ENCODE results near the gene CTSH. TPM values are rescaled to one million over a fixed set of nuclear protein-coding genes. Genes with fewer than 3 reads are reported as not detected.
A peak's percentile ranks its signal among the peaks of the same experiment; 100 is the strongest.

The CTSH gene
- total RNA-seq, 1 experiment from 2014 or later = 20.4 TPM

DNA sequence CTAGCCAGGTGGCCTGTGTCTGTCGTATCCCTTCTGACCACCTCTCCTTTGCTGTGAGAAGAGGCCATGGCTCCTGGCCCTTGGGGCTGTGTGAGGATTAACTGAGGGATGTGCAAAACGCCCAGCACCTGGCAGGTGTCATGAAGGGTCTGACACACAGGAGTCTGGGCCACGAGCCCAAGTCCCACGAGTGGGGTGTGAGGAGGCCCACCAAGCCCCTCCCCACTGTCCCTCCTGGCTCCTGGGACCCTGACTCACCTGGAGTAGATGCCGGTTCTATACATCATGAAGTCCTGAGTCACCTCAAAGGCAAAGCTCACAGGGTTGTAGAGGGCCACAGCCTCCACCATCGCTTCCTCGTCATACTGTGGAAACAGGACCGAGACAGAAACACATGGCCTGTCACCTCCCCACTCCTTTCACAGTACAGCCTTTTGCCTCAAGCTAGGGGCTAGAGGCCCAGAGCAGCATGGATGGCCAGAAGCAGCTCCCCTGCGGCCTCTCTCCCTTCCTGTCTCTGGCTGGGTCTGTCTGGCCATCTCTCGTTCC lies 19.7 kb downstream of the CTSH start:
- POLR2A ChIA-PET = no interaction called here

DNA sequence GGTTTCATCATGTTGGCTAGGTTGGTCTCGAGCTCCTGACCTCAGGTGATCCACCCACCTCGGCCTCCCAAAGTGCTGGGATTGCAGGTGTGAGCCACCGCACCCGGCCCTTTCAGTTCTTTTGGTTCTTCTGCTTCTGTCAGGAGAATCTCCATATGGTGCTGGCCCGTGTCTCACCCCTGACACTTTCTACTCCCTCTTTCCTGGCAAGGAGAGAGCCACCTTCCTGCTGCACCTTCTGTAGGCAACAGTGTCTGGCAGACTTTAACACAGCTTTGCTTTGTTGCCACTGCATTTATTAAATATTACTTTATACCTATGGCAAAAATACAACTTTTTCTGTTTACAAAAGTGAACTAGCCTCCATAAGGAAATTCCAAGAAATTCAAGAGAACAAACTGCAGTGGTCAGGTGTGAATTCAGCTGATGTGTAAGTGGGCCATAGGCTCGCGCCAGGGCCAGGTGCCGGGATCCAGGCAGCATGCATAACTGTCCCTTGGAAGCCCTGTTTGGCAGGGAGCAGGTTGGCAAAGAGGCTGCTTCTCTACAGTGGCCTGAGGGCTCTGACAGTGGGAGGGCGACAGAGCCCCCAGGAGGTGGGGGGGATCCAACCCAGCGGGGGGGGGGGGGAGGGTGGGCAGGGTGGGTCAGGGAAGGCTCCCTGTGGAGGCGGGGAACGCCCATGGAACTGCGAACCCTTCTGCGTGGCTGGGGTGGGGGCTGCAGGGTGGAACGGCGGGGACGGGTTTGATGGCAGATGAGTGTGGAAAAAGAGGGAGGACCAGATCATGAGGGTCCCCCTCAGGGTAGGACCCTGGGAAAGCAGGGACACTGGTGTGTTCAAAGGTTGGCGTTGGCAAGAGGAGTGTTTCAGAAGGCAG lies 21.1 kb downstream of the CTSH start:
- ChIA-PET POLR2A (interaction anchor here (0.6 to 0.7 kb wide), 2 partner anchors 11 to 18 kb away, joined by 4 read pairs; no protein-coding TSS in a partner anchor), CTCF (interaction anchor here (1.4 to 3.6 kb wide), 7 partner anchors 14 to 261 kb away, joined by 4 to 25 read pairs (median 7); no protein-coding TSS in a partner anchor)
- peaks cover 31% of the 10 kb centered on the region for H3K36me3 Mint-ChIP-seq
- H3K27me3 Mint-ChIP-seq (ENCODE audit: low read depth) = no peaks in the 10 kb centered on the region
- no peak overlapping the region for H3K4me3 Mint-ChIP-seq
- ATAC-seq (no peak), DNase-seq (ENCODE audit: low spot score) (no peak)
- no peaks in the 10 kb centered on the region for H3K9me3 Mint-ChIP-seq
- H3K27ac Mint-ChIP-seq = peak overlapping the region; percentile 69; the same call in 1 of the 2 replicates
- no peaks in the 10 kb centered on the region for H3K4me1 Mint-ChIP-seq
- TF ChIP-seq HMGA2 (CRISPR knock-in tag; IDR thresholded peaks at IDR 0.05) (no peak), ZBTB21 (CRISPR knock-in tag; IDR thresholded peaks at IDR 0.05; ENCODE audit: borderline replicate concordance) (no peak), TCF7 (CRISPR knock-in tag; IDR thresholded peaks at IDR 0.05; ENCODE audit: low read depth) (no peak)
- TF ChIP-seq, protein P1, sequence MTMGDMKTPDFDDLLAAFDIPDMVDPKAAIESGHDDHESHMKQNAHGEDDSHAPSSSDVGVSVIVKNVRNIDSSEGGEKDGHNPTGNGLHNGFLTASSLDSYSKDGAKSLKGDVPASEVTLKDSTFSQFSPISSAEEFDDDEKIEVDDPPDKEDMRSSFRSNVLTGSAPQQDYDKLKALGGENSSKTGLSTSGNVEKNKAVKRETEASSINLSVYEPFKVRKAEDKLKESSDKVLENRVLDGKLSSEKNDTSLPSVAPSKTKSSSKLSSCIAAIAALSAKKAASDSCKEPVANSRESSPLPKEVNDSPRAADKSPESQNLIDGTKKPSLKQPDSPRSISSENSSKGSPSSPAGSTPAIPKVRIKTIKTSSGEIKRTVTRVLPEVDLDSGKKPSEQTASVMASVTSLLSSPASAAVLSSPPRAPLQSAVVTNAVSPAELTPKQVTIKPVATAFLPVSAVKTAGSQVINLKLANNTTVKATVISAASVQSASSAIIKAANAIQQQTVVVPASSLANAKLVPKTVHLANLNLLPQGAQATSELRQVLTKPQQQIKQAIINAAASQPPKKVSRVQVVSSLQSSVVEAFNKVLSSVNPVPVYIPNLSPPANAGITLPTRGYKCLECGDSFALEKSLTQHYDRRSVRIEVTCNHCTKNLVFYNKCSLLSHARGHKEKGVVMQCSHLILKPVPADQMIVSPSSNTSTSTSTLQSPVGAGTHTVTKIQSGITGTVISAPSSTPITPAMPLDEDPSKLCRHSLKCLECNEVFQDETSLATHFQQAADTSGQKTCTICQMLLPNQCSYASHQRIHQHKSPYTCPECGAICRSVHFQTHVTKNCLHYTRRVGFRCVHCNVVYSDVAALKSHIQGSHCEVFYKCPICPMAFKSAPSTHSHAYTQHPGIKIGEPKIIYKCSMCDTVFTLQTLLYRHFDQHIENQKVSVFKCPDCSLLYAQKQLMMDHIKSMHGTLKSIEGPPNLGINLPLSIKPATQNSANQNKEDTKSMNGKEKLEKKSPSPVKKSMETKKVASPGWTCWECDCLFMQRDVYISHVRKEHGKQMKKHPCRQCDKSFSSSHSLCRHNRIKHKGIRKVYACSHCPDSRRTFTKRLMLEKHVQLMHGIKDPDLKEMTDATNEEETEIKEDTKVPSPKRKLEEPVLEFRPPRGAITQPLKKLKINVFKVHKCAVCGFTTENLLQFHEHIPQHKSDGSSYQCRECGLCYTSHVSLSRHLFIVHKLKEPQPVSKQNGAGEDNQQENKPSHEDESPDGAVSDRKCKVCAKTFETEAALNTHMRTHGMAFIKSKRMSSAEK (CRISPR knock-in tag; IDR thresholded peaks at IDR 0.05; ENCODE audit: borderline replicate concordance) = no peak
- TF ChIP-seq, protein P2, sequence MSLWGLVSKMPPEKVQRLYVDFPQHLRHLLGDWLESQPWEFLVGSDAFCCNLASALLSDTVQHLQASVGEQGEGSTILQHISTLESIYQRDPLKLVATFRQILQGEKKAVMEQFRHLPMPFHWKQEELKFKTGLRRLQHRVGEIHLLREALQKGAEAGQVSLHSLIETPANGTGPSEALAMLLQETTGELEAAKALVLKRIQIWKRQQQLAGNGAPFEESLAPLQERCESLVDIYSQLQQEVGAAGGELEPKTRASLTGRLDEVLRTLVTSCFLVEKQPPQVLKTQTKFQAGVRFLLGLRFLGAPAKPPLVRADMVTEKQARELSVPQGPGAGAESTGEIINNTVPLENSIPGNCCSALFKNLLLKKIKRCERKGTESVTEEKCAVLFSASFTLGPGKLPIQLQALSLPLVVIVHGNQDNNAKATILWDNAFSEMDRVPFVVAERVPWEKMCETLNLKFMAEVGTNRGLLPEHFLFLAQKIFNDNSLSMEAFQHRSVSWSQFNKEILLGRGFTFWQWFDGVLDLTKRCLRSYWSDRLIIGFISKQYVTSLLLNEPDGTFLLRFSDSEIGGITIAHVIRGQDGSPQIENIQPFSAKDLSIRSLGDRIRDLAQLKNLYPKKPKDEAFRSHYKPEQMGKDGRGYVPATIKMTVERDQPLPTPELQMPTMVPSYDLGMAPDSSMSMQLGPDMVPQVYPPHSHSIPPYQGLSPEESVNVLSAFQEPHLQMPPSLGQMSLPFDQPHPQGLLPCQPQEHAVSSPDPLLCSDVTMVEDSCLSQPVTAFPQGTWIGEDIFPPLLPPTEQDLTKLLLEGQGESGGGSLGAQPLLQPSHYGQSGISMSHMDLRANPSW (CRISPR knock-in tag; conservative IDR thresholded peaks at IDR 0.05; ENCODE audit: low read depth) = no peak

More for the DNA sequence above, 19.7 kb downstream of the CTSH start:
- H3K36me3 Mint-ChIP-seq = peaks cover 29% of the 10 kb centered on the region
- ATAC-seq (no peak), DNase-seq (ENCODE audit: low spot score) (no peak)
- no peaks in the 10 kb centered on the region for H3K9me3 Mint-ChIP-seq
- CTCF ChIA-PET = interaction anchor here (0.8 to 3.6 kb wide), 6 partner anchors 18 to 259 kb away, joined by 3 to 25 read pairs (median 7); partner anchors contain the start of gene CTSH
- H3K4me3 Mint-ChIP-seq = no peak overlapping the region
- H3K27me3 Mint-ChIP-seq (ENCODE audit: low read depth) = no peaks in the 10 kb centered on the region
- TF ChIP-seq SMAD3 (CRISPR knock-in tag; IDR thresholded peaks at IDR 0.05; ENCODE audit: borderline replicate concordance) = no peak
- no peak for TF ChIP-seq SMAD4 (CRISPR knock-in tag; IDR thresholded peaks at IDR 0.05)
- no peak for TF ChIP-seq ZNF121 (CRISPR knock-in tag; IDR thresholded peaks at IDR 0.05)
- no peak for TF ChIP-seq ATF1 (CRISPR knock-in tag; IDR thresholded peaks at IDR 0.05)
- TF ChIP-seq, protein P3, sequence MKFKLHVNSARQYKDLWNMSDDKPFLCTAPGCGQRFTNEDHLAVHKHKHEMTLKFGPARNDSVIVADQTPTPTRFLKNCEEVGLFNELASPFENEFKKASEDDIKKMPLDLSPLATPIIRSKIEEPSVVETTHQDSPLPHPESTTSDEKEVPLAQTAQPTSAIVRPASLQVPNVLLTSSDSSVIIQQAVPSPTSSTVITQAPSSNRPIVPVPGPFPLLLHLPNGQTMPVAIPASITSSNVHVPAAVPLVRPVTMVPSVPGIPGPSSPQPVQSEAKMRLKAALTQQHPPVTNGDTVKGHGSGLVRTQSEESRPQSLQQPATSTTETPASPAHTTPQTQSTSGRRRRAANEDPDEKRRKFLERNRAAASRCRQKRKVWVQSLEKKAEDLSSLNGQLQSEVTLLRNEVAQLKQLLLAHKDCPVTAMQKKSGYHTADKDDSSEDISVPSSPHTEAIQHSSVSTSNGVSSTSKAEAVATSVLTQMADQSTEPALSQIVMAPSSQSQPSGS (CRISPR knock-in tag; IDR thresholded peaks at IDR 0.05; ENCODE audit: borderline replicate concordance, low read depth) = no peak
- no peak for TF ChIP-seq OVOL2 (CRISPR knock-in tag; IDR thresholded peaks at IDR 0.05; ENCODE audit: borderline replicate concordance)
- no peak for TF ChIP-seq ZBTB43 (CRISPR knock-in tag; IDR thresholded peaks at IDR 0.05)
- TF ChIP-seq ZNF232 (CRISPR knock-in tag; IDR thresholded peaks at IDR 0.05) = no peak
- no peak for TF ChIP-seq ESRRA (CRISPR knock-in tag; IDR thresholded peaks at IDR 0.05; ENCODE audit: borderline replicate concordance)
- TF ChIP-seq, protein P1 (CRISPR knock-in tag; IDR thresholded peaks at IDR 0.05; ENCODE audit: borderline replicate concordance) = no peak
- TF ChIP-seq CBFB (CRISPR knock-in tag; IDR thresholded peaks at IDR 0.05; ENCODE audit: low read depth) = no peak
- no peak for TF ChIP-seq FOXK1 (CRISPR knock-in tag; IDR thresholded peaks at IDR 0.05)
- TF ChIP-seq CREB1 (CRISPR knock-in tag; IDR thresholded peaks at IDR 0.05) = no peak
- no peak for TF ChIP-seq HMGA2 (CRISPR knock-in tag; IDR thresholded peaks at IDR 0.05)
- TF ChIP-seq GTF2I (CRISPR knock-in tag; conservative IDR thresholded peaks at IDR 0.05) = no peak
- TF ChIP-seq SP1 (CRISPR knock-in tag; conservative IDR thresholded peaks at IDR 0.05) = no peak
- H3K4me1 Mint-ChIP-seq = peaks cover 2% of the 10 kb centered on the region; the same call in 1 of the 2 replicates
- no peak overlapping the region for H3K27ac Mint-ChIP-seq
